ENCODE data around the gene ANXA11. TPM values are rescaled to one million over a fixed set of nuclear protein-coding genes. Genes with fewer than 3 reads are reported as not detected.
A peak's percentile ranks its signal among the peaks of the same experiment; 100 is the strongest.

Gene ANXA11
- total RNA-seq, 1 donor from 2014 or later, result 122 TPM

DNA sequence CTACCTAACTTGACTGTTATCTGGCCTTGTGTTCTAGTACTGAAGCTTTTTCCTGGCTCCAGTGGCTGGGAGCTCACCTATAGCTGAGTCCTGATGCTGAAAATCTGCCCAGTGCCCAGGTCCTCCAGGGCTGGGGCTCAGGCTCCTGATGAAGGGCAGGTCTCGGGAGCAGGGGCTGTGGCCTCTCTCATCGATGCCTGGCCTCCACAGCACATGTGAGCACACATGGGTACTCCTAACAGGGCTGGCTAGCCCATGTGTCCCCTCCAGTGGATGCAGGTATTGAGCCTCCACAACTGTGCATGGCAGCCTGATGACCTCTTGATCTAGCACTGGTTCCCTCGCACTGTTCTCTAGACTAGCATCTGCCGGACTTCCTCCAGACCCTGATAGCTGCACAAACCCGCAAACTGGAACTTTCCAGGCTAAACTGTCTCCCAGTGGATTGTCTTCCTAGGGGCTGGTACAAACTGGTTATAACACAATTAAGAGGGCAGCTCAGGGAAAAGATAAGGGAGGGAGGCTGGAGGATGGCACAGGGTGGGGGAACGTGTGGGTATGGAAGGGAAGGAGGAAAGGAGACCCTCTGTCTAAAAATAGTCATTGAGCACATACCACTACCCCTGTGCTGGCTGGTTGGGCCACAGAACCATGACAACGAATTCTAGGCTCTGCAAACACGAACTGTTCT is 37.7 kb downstream of the ANXA11 start:
- Histone ChIP-seq H3K36me3 (ENCODE audit: insufficient read depth, low read length) (peaks cover 17% of the 10 kb centered on the region), H4K20me1 (ENCODE audit: insufficient read depth, low read length) (peaks cover 91% of the 10 kb centered on the region)
- no peak for FAIRE-seq

DNA sequence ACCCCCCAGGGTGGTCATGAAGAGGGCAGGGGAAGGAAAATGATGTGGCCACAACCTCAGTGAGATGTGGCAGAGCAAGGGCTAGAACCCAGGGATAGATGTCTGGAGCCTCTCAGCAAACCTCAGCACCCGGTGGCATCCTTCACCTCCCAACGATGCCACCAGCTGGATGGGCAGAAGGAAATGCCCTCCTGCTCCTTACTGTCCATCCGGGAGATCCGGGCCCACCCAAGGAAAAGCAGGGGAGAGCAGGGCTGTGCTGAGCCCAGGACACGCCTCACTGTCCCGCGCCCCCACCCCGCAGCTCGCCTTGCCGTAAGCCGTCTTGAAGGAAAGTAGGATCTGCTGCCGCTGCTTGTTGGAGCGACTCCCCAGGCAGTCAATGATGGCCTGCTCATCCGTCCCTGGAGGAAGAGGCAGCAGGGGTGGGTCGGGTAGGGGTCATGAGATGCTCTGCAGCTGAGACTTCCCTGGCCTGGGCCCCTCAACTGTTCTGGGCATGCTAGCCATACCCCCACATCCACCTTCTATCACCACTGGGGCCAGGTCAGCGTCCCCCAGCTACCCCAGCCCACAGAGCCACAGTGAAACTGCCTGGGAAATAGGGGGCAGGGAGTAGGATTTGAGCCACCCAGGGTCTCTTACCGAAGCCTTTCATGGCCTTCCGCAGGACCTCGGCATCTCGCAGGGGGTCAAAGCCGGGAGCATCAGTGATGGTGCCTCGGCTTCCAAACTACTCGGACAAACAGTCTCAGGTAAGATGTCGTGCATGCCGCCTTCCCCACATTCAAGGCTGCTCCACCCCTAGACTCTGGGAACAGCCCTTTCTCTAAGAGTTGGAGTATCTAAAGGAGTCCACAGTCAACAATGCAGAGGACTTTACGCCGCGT is 38.5 kb downstream of the ANXA11 start:
- Histone ChIP-seq H3K4me1 (ENCODE audit: insufficient read depth, low read length) (peaks cover 33% of the 10 kb centered on the region), H3K27ac (ENCODE audit: low read depth, low read length) (no peak overlapping the region), H2AFZ (ENCODE audit: low read depth, low read length) (no peak overlapping the region), H3K79me2 (ENCODE audit: insufficient read depth, low read length) (peaks cover 35% of the 10 kb centered on the region), H3K36me3 (ENCODE audit: insufficient read depth, low read length) (peaks cover 21% of the 10 kb centered on the region), H3K9ac (ENCODE audit: low read length) (no peak overlapping the region), H3K4me2 (ENCODE audit: low read length) (peak overlapping the region; percentile 19), H4K20me1 (ENCODE audit: insufficient read depth, low read length) (peaks cover 83% of the 10 kb centered on the region), H3K9me3 (ENCODE audit: insufficient read depth, low read depth, low read length) (no peaks in the 10 kb centered on the region), H3K27me3 (ENCODE audit: insufficient read depth, low read length) (no peaks in the 10 kb centered on the region), H3K4me3 (ENCODE audit: insufficient read depth, low read depth, low read length) (no peak overlapping the region)
- Mint-ChIP-seq H3K27ac (ENCODE audit: unreplicated experiment) (no peak overlapping the region), H3K36me3 (ENCODE audit: low read depth, unreplicated experiment) (peaks cover 25% of the 10 kb centered on the region), H3K27me3 (ENCODE audit: low read depth, unreplicated experiment) (no peaks in the 10 kb centered on the region), H3K4me1 (ENCODE audit: low read depth, unreplicated experiment) (peaks cover 16% of the 10 kb centered on the region), H3K9me3 (ENCODE audit: unreplicated experiment) (no peaks in the 10 kb centered on the region), H3K4me3 (ENCODE audit: unreplicated experiment) (no peak overlapping the region)
- TF ChIP-seq, protein P1, sequence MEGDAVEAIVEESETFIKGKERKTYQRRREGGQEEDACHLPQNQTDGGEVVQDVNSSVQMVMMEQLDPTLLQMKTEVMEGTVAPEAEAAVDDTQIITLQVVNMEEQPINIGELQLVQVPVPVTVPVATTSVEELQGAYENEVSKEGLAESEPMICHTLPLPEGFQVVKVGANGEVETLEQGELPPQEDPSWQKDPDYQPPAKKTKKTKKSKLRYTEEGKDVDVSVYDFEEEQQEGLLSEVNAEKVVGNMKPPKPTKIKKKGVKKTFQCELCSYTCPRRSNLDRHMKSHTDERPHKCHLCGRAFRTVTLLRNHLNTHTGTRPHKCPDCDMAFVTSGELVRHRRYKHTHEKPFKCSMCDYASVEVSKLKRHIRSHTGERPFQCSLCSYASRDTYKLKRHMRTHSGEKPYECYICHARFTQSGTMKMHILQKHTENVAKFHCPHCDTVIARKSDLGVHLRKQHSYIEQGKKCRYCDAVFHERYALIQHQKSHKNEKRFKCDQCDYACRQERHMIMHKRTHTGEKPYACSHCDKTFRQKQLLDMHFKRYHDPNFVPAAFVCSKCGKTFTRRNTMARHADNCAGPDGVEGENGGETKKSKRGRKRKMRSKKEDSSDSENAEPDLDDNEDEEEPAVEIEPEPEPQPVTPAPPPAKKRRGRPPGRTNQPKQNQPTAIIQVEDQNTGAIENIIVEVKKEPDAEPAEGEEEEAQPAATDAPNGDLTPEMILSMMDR (IDR thresholded peaks at IDR 0.05; ENCODE audit: insufficient read depth, low read depth, low read length), result no peak
- TF ChIP-seq EZH2 (IDR thresholded peaks at IDR 0.05; ENCODE audit: insufficient read depth, low read length), result no peak
- DNase-seq (ENCODE audit: low read depth) (no peak), FAIRE-seq (no peak)

More for the DNA sequence above, 37.7 kb downstream of the ANXA11 start:
- H3K9ac ChIP-seq (ENCODE audit: low read length), result no peak overlapping the region
- no peaks in the 10 kb centered on the region for H3K9me3 ChIP-seq (ENCODE audit: insufficient read depth, low read depth, low read length)
- no peak overlapping the region for H3K27ac ChIP-seq (ENCODE audit: low read depth, low read length)
- H3K4me2 ChIP-seq (ENCODE audit: low read length), result no peak overlapping the region
- H3K27me3 ChIP-seq (ENCODE audit: insufficient read depth, low read length), result no peaks in the 10 kb centered on the region
- H2AFZ ChIP-seq (ENCODE audit: low read depth, low read length), result no peak overlapping the region
- Mint-ChIP-seq H3K27ac (ENCODE audit: unreplicated experiment) (no peak overlapping the region), H3K4me1 (ENCODE audit: low read depth, unreplicated experiment) (peaks cover 16% of the 10 kb centered on the region), H3K36me3 (ENCODE audit: low read depth, unreplicated experiment) (peaks cover 21% of the 10 kb centered on the region), H3K27me3 (ENCODE audit: low read depth, unreplicated experiment) (no peaks in the 10 kb centered on the region), H3K4me3 (ENCODE audit: unreplicated experiment) (no peak overlapping the region), H3K9me3 (ENCODE audit: unreplicated experiment) (no peaks in the 10 kb centered on the region)
- H3K4me3 ChIP-seq (ENCODE audit: insufficient read depth, low read depth, low read length), result no peak overlapping the region
- no peak for TF ChIP-seq EZH2 (IDR thresholded peaks at IDR 0.05; ENCODE audit: insufficient read depth, low read length)
- TF ChIP-seq, protein P1 (IDR thresholded peaks at IDR 0.05; ENCODE audit: insufficient read depth, low read depth, low read length), result no peak
- DNase-seq (ENCODE audit: low read depth), result no peak
- peaks cover 37% of the 10 kb centered on the region for H3K79me2 ChIP-seq (ENCODE audit: insufficient read depth, low read length)
- H3K4me1 ChIP-seq (ENCODE audit: insufficient read depth, low read length), result peaks cover 33% of the 10 kb centered on the region

All from astrocyte (in vitro differentiated cells and primary cell).